Measurements from ENCODE around the gene CLEC7A.

Gene CLEC7A

DNA sequence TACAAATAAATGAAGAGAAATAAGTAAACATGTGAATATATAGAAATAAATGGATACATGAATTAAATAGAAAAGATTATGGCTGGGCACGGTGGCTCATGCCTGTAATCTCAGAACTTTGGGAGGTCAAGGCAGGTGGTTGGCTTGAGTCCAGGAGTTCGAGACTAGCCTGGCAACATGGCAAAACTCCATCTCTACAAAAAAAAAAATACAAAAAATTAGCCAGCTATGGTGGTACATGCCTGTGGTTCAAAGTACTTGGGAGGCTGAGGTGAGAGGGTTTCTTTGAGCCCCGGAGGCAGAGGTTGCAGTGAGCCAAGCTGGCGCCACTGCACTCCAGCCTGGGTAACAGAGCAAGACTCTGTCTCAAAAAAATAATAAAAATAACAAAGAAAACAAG lies 5.1 kb upstream of the CLEC7A start:
- H3K9ac ChIP-seq (ENCODE audit: low read length), result no peak overlapping the region
- H3K36me3 ChIP-seq (ENCODE audit: control insufficient read depth, insufficient read depth, low read length), result no peaks in the 10 kb centered on the region
- no peak overlapping the region for H3K4me3 ChIP-seq (ENCODE audit: low read length)
- H3K27me3 ChIP-seq (ENCODE audit: control insufficient read depth, insufficient read depth, low read length), result no peaks in the 10 kb centered on the region
- no peaks in the 10 kb centered on the region for H3K9me3 ChIP-seq (ENCODE audit: control insufficient read depth, low read length)
- no peaks in the 10 kb centered on the region for H3K4me1 ChIP-seq (ENCODE audit: control insufficient read depth, insufficient read depth, low read length)

DNA sequence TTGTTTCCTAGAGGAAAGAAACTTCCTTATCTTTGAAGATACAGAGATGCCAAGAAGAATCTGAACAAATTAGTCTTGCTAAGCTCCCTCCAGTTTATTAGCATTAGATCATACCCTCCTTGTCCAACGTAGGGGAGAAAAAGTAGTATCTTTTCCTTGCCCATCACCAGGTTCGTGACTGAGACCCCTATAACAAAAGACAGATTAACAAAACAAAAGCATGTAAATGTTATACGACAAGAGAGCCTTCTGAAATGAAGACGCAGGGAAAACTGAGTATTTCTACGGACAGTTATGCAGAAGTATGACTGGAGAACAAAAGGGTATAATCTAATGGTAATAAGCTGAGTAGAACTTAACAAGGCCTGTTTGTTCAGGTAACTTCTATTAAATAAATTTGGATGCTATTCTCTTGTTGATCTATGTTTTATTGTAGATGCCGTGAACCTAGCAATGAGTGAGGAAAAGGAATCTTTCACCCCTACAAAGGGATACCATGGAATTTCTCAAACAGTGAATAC lies 2.9 kb upstream of the CLEC7A start:
- no peaks in the 10 kb centered on the region for H3K36me3 ChIP-seq (ENCODE audit: control insufficient read depth, insufficient read depth, low read length)
- no peak overlapping the region for H3K4me3 ChIP-seq (ENCODE audit: low read length)
- H3K27me3 ChIP-seq (ENCODE audit: control insufficient read depth, insufficient read depth, low read length), result no peaks in the 10 kb centered on the region
- no peaks in the 10 kb centered on the region for H3K4me1 ChIP-seq (ENCODE audit: control insufficient read depth, insufficient read depth, low read length)
- H3K9me3 ChIP-seq (ENCODE audit: control insufficient read depth, low read length), result no peaks in the 10 kb centered on the region
- H3K9ac ChIP-seq (ENCODE audit: low read length), result no peak overlapping the region

DNA sequence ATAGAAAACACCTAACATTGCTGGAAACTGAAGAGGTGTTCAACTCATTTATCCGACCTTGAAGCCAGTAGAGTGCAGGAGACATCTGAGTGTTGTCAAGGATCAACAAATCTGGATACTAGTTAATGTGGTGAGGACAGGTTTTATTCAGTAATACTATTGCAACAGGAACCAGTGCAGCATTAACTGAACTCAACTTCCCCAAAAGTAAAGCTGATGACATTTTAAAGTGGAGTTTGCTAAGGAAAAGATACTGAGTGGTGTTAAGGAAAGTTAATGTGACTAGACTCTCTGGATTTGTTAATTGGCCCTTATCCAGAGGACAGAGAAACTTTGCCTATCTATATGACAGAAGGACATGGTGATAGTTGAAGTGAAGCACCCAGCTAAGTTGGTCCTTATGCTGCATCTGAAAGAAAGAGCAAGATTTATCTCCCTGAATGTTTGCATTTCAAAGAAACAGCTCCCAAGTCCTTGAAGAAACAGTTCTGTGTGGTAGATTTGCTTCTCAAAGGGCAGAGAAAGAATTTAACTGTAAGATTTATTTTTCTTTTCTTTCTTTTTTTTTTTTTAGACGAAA lies 1.2 kb upstream of the CLEC7A start:
- H3K36me3 ChIP-seq (ENCODE audit: control insufficient read depth, insufficient read depth, low read length), result no peaks in the 10 kb centered on the region
- no peaks in the 10 kb centered on the region for H3K4me1 ChIP-seq (ENCODE audit: control insufficient read depth, insufficient read depth, low read length)
- no peaks in the 10 kb centered on the region for H3K27me3 ChIP-seq (ENCODE audit: control insufficient read depth, insufficient read depth, low read length)
- H3K4me3 ChIP-seq (ENCODE audit: low read length), result no peak overlapping the region
- H3K9me3 ChIP-seq (ENCODE audit: control insufficient read depth, low read length), result no peaks in the 10 kb centered on the region
- no peak overlapping the region for H3K9ac ChIP-seq (ENCODE audit: low read length)

DNA sequence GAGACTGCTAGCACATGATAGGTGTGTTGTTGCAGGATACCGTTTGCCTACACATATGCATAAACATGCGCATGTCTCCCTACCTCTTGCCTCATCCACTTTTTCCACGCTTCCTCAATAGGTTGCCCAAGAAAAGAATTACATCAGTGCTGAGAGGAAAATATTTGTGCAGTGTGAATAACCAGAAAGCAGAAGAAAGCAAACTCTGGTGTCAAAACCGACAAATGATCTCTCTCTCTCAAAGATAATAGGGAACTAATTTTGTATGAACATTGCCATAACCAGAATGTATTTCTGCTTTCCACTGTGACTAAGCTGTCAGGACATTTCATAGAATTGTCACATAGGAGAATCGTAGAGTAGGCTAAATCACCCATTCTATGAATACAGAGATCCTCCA lies 1.3 kb downstream of the CLEC7A start:
- no peaks in the 10 kb centered on the region for H3K36me3 ChIP-seq (ENCODE audit: control insufficient read depth, insufficient read depth, low read length)
- no peaks in the 10 kb centered on the region for H3K9me3 ChIP-seq (ENCODE audit: control insufficient read depth, low read length)
- no peak overlapping the region for H3K4me3 ChIP-seq (ENCODE audit: low read length)
- no peak overlapping the region for H3K9ac ChIP-seq (ENCODE audit: low read length)
- no peaks in the 10 kb centered on the region for H3K4me1 ChIP-seq (ENCODE audit: control insufficient read depth, insufficient read depth, low read length)
- H3K27me3 ChIP-seq (ENCODE audit: control insufficient read depth, insufficient read depth, low read length), result no peaks in the 10 kb centered on the region

DNA sequence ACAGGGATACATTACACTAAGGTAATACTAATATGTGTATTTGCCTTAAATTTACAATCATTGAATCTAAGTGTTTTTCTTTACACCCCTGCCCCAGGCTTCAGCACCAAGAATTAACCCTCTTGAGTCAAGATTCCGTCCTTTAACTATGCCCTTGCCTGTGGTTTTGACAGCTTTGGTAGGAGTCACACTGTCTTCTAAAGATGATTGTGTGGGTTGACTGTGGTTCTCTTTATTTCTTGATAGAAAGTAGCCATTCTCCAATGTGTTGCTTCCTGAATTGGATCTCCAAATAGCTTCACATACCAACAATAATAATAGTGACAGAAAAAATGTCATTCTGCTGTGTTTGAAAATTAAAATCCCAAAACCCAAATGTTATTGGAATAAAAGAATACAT lies 3.6 kb downstream of the CLEC7A start:
- Histone ChIP-seq H3K9me3 (ENCODE audit: control insufficient read depth, low read length) (no peaks in the 10 kb centered on the region), H3K36me3 (ENCODE audit: control insufficient read depth, insufficient read depth, low read length) (no peaks in the 10 kb centered on the region), H3K27me3 (ENCODE audit: control insufficient read depth, insufficient read depth, low read length) (no peaks in the 10 kb centered on the region), H3K9ac (ENCODE audit: low read length) (no peak overlapping the region), H3K4me3 (ENCODE audit: low read length) (no peak overlapping the region), H3K4me1 (ENCODE audit: control insufficient read depth, insufficient read depth, low read length) (no peaks in the 10 kb centered on the region)

DNA sequence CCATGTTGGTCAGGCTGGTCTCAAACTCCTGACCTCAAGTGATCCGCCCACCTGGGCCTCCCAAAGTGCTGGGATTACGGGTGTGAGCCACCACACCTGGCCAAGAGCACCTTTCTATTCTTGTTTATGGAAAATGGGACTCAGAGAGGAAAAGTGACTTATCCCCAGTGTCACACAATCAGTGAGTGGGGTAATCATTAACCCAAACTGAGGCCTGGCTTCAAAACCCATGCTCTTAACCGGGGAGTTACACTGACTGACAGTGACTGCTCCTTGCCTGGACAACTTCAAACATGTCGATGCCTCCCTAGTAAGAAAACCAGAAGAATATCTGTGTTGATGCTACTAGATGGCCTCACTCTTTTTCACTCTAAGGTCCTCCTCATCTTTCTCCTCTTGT lies 7.3 kb downstream of the CLEC7A start:
- Histone ChIP-seq H3K9me3 (ENCODE audit: control insufficient read depth, low read length) (no peaks in the 10 kb centered on the region), H3K4me1 (ENCODE audit: control insufficient read depth, insufficient read depth, low read length) (no peaks in the 10 kb centered on the region), H3K4me3 (ENCODE audit: low read length) (no peak overlapping the region), H3K27me3 (ENCODE audit: control insufficient read depth, insufficient read depth, low read length) (no peaks in the 10 kb centered on the region), H3K9ac (ENCODE audit: low read length) (no peak overlapping the region), H3K36me3 (ENCODE audit: control insufficient read depth, insufficient read depth, low read length) (no peaks in the 10 kb centered on the region)

DNA sequence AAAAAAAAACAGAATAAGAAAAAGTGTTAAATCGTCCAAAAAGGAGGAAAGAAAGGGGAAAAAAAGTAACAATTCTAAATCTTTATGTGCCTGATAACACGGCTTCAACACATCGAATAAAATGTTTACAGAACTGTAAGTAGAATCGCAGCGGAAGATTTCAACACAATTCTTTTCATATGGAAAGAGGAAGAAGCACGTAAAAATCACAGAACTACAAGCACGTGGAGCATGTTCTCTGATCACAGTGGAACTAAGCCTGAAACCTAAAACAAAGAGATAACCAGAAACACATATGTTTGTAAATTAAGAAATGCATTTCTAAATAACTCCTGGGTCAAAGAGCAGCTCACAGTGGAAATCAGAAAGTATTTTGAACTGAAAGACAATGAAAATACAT lies 8.7 kb downstream of the CLEC7A start:
- Histone ChIP-seq H3K27me3 (ENCODE audit: control insufficient read depth, insufficient read depth, low read length) (no peaks in the 10 kb centered on the region), H3K9me3 (ENCODE audit: control insufficient read depth, low read length) (no peaks in the 10 kb centered on the region), H3K9ac (ENCODE audit: low read length) (no peak overlapping the region), H3K4me1 (ENCODE audit: control insufficient read depth, insufficient read depth, low read length) (no peaks in the 10 kb centered on the region), H3K36me3 (ENCODE audit: control insufficient read depth, insufficient read depth, low read length) (no peaks in the 10 kb centered on the region), H3K4me3 (ENCODE audit: low read length) (no peak overlapping the region)

DNA sequence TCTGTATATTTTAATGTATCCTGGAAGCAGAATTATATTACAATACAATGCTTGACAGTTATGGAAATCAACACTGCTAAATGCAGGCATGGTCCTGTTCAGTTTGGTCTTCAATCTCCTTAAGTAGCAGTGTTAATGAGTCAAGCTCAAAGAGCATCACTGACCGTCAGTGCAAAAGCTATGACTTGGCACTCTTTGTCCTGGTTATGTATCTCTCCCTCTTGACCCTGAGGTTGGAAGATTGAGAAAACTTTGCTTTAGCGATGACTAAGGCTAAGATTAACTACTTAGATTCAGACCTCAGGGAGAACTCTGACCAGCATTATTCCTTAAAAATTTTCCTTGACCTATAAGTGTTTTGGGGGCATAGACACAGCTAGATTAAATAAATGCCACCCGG lies 10.9 kb downstream of the CLEC7A start:
- H3K27me3 ChIP-seq (ENCODE audit: control insufficient read depth, insufficient read depth, low read length), result no peaks in the 10 kb centered on the region
- no peak overlapping the region for H3K4me3 ChIP-seq (ENCODE audit: low read length)
- no peaks in the 10 kb centered on the region for H3K9me3 ChIP-seq (ENCODE audit: control insufficient read depth, low read length)

DNA sequence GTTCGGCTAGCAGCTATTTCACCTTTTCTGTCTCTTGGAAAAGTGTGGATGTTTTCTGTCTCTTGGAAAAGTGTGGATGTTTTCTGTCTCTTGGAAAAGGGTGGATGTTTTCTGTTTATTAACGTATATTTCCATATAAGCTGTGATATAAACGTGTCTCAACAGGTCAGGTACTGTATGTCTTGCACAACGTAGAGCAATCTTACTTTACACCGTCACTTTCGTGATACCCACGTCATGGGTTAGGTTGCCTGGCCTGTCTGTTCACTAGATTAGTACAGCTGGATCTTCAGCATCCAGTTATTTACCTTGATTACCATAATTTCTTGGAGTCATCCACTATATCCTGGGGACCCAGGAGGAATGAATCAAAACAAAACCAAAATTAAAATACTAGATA lies 14.1 kb downstream of the CLEC7A start:
- Histone ChIP-seq H3K9me3 (ENCODE audit: control insufficient read depth, low read length) (no peaks in the 10 kb centered on the region), H3K4me1 (ENCODE audit: control insufficient read depth, insufficient read depth, low read length) (no peaks in the 10 kb centered on the region), H3K36me3 (ENCODE audit: control insufficient read depth, insufficient read depth, low read length) (no peaks in the 10 kb centered on the region), H3K9ac (ENCODE audit: low read length) (no peak overlapping the region), H3K27me3 (ENCODE audit: control insufficient read depth, insufficient read depth, low read length) (no peaks in the 10 kb centered on the region), H3K4me3 (ENCODE audit: low read length) (no peak overlapping the region)

More for the DNA sequence above, 10.9 kb downstream of the CLEC7A start:
- H3K4me1 ChIP-seq (ENCODE audit: control insufficient read depth, insufficient read depth, low read length), result no peaks in the 10 kb centered on the region
- no peaks in the 10 kb centered on the region for H3K36me3 ChIP-seq (ENCODE audit: control insufficient read depth, insufficient read depth, low read length)
- no peak overlapping the region for H3K9ac ChIP-seq (ENCODE audit: low read length)

DNA sequence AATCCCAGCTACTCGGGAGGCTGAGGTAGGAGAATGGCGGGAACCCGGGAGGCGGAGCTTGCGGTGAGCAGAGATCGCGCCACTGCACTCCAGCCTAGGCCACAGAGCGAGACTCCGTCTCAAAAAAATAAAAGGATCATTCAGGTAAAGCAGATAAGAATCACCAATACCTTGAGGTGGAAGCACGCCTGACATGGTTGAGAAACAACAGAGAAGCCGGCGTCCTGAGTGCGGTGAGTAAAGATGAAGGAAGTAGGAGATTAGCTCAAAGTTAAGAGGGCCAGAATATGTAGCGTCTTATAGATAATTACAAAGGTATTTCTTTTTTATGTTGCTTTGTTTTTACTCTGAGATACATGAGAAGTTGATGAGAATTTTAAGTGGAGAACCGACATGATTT lies 14.7 kb downstream of the CLEC7A start:
- Histone ChIP-seq H3K4me3 (ENCODE audit: low read length) (no peak overlapping the region), H3K4me1 (ENCODE audit: control insufficient read depth, insufficient read depth, low read length) (no peaks in the 10 kb centered on the region), H3K9ac (ENCODE audit: low read length) (no peak overlapping the region), H3K9me3 (ENCODE audit: control insufficient read depth, low read length) (no peaks in the 10 kb centered on the region), H3K36me3 (ENCODE audit: control insufficient read depth, insufficient read depth, low read length) (no peaks in the 10 kb centered on the region), H3K27me3 (ENCODE audit: control insufficient read depth, insufficient read depth, low read length) (no peaks in the 10 kb centered on the region)

DNA sequence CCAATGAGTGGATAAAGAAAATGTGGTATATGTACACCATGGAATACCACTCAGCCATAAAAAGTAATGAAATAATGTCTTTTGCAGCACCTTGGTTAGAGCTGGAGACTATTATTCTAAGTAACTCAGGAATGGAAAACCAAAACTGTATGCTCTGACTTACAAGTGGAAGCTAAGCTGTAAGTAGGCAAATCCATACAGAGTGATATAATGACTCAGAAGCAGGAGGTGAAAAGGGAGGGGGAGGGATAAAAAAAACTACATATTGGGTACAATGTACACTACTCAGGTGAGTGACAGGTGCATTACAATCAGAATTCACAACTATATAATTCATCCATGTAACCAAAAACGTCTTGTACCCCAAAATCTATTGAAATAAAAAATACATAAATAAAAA lies 16.1 kb downstream of the CLEC7A start:
- Histone ChIP-seq H3K9me3 (ENCODE audit: control insufficient read depth, low read length) (no peaks in the 10 kb centered on the region), H3K36me3 (ENCODE audit: control insufficient read depth, insufficient read depth, low read length) (no peaks in the 10 kb centered on the region), H3K9ac (ENCODE audit: low read length) (no peak overlapping the region), H3K4me3 (ENCODE audit: low read length) (no peak overlapping the region), H3K4me1 (ENCODE audit: control insufficient read depth, insufficient read depth, low read length) (no peaks in the 10 kb centered on the region), H3K27me3 (ENCODE audit: control insufficient read depth, insufficient read depth, low read length) (no peaks in the 10 kb centered on the region)

DNA sequence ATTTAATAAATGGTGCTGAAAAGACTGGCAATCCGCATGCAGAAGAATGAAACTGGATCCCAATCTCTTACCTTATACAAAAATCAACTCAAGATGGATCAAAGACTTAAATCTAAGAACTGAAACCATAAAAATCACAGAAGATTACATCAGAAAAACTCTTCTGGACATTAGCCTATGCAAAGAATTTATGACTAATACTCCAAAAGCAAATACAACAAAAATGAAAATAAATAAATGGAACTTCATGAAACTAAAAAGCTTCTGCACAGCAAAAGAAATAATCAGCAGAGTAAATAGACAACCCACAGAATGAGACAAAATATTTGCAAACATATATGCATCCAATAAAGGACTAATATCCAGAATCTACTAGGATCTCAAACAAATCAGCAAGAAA lies 16.9 kb downstream of the CLEC7A start:
- Histone ChIP-seq H3K4me3 (ENCODE audit: low read length) (no peak overlapping the region), H3K9ac (ENCODE audit: low read length) (no peak overlapping the region), H3K36me3 (ENCODE audit: control insufficient read depth, insufficient read depth, low read length) (no peaks in the 10 kb centered on the region), H3K27me3 (ENCODE audit: control insufficient read depth, insufficient read depth, low read length) (no peaks in the 10 kb centered on the region), H3K4me1 (ENCODE audit: control insufficient read depth, insufficient read depth, low read length) (no peaks in the 10 kb centered on the region), H3K9me3 (ENCODE audit: control insufficient read depth, low read length) (no peaks in the 10 kb centered on the region)

DNA sequence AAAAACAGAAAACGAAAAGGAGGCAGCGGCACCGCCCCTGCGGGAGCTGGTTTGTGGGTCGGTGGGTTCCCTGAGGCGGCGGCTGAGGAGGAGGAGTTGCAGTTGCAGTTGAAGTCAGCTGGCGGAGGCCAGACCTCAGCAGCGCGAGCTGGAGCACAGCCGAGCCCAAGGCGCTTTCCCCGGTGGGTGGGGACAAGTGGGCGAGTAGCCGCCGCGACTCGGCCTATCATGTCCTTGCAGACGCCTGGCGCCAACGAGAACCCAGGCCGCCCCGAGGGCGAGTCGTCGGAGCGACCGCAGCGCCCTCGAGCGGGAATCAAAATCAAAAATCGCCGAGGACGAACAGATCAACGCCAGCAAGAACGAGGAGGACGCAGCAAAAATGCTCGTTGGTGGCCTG lies 18.5 kb downstream of the CLEC7A start:
- no peaks in the 10 kb centered on the region for H3K27me3 ChIP-seq (ENCODE audit: control insufficient read depth, insufficient read depth, low read length)
- H3K9ac ChIP-seq (ENCODE audit: low read length), result no peak overlapping the region
- H3K36me3 ChIP-seq (ENCODE audit: control insufficient read depth, insufficient read depth, low read length), result no peaks in the 10 kb centered on the region
- no peaks in the 10 kb centered on the region for H3K9me3 ChIP-seq (ENCODE audit: control insufficient read depth, low read length)
- no peak overlapping the region for H3K4me3 ChIP-seq (ENCODE audit: low read length)
- H3K4me1 ChIP-seq (ENCODE audit: control insufficient read depth, insufficient read depth, low read length), result no peaks in the 10 kb centered on the region
